ENCODE data around the gene ILKAP. TPM values are rescaled to one million over a fixed set of nuclear protein-coding genes. Genes with fewer than 3 reads are reported as not detected.

ILKAP gene
- total RNA-seq, 1 experiment from 2014 or later = 59.6 TPM

DNA sequence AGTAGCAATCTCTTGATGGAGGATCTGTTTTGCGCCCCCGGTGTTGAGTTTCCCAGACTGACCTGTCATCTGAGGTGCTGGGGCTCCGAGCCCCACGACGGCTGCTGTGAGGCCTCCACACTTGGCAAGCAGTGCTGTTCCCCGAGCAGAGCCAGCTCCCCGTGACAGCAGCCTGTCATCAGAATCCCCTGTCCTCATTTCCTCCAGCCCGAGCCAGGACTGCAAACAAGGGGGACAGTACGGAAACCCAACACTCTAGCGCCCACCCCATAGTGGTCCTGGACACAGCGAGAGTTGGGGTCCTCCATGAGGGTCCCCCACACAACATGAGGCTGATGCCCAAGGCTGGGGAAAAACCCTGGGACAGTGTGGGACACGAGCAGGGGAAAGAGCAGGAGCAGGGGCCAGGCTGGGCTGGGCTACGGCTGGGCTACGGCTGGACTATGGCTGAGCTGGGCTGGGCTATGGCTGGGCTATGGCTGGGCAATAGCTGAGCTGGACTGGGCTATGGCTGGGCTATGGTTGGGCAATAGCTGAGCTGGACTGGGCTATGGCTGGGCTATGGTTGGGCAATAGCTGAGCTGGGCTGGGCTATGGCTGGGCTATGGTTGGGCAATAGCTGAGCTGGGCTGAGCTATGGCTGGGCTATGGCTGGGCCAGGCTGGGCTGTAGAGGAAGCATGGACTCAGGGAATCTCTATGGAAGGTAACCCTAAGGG, 66.5 kb downstream of the ILKAP start:
- ChIA-PET POLR2A (interaction anchor here (0.9 to 2.1 kb wide), 2 partner anchors 73 to 76 kb away, joined by 3 to 5 read pairs; partner anchors contain the start of gene SCLY), CTCF (interaction anchor here (0.6 kb wide), 1 partner anchor 182 kb away, joined by 3 read pairs; no protein-coding TSS in a partner anchor)
- no peaks in the 10 kb centered on the region for H3K36me3 Mint-ChIP-seq (ENCODE audit: insufficient read depth, unreplicated experiment)
- peak; percentile 77 for DNase-seq (ENCODE audit: unreplicated experiment)
- no peak overlapping the region for H3K4me3 Mint-ChIP-seq (ENCODE audit: unreplicated experiment)
- no peak overlapping the region for H3K27ac Mint-ChIP-seq (ENCODE audit: low read depth, unreplicated experiment)
- intact Hi-C loops (cut with micrococcal nuclease) = loop anchor here (5.0 kb wide), 1 partner anchor 75 kb away; the partner anchor contains the start of gene SCLY
- H3K4me1 Mint-ChIP-seq (ENCODE audit: insufficient read depth, unreplicated experiment) = peaks cover 16% of the 10 kb centered on the region
- H3K9me3 Mint-ChIP-seq (ENCODE audit: unreplicated experiment) = no peaks in the 10 kb centered on the region
- no TSS peak for BruUV-seq (replicated peaks)
- TF ChIP-seq, protein P1, sequence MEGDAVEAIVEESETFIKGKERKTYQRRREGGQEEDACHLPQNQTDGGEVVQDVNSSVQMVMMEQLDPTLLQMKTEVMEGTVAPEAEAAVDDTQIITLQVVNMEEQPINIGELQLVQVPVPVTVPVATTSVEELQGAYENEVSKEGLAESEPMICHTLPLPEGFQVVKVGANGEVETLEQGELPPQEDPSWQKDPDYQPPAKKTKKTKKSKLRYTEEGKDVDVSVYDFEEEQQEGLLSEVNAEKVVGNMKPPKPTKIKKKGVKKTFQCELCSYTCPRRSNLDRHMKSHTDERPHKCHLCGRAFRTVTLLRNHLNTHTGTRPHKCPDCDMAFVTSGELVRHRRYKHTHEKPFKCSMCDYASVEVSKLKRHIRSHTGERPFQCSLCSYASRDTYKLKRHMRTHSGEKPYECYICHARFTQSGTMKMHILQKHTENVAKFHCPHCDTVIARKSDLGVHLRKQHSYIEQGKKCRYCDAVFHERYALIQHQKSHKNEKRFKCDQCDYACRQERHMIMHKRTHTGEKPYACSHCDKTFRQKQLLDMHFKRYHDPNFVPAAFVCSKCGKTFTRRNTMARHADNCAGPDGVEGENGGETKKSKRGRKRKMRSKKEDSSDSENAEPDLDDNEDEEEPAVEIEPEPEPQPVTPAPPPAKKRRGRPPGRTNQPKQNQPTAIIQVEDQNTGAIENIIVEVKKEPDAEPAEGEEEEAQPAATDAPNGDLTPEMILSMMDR (IDR thresholded peaks at IDR 0.05; ENCODE audit: unreplicated experiment) = no peak
- H3K27me3 Mint-ChIP-seq (ENCODE audit: insufficient read depth, unreplicated experiment) = no peaks in the 10 kb centered on the region

DNA sequence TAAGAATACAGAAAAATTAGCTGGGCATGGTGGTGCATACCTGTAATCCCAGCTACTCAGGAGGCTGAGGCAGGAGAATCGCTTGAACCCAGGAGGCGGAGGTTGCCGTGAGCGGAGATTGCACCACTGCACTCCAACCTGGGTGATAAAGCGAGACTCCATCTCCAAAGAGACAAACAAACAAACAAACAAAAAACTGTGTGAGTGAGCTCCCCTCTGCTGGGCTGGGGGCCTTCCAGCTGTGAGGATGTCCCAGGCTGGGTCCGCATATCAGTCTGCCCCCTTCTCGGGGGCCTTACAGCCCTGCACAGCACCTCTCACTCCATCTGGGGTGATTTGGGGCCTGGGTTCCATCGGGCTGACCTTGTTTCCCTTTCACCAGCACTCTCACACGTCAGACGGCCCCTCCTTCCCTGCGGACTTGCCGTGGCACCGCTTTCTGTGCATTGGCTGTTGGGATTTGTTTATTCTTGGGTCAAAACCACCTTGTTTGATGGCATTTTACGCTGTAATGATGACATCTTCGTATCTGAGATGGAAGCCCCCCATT, 67.8 kb downstream of the ILKAP start:
- no peak for DNase-seq (ENCODE audit: unreplicated experiment)
- Mint-ChIP-seq H3K27me3 (ENCODE audit: insufficient read depth, unreplicated experiment) (no peaks in the 10 kb centered on the region), H3K4me1 (ENCODE audit: insufficient read depth, unreplicated experiment) (peaks cover 7% of the 10 kb centered on the region), H3K36me3 (ENCODE audit: insufficient read depth, unreplicated experiment) (no peaks in the 10 kb centered on the region), H3K4me3 (ENCODE audit: unreplicated experiment) (no peak overlapping the region), H3K9me3 (ENCODE audit: unreplicated experiment) (no peaks in the 10 kb centered on the region), H3K27ac (ENCODE audit: low read depth, unreplicated experiment) (no peak overlapping the region)
- ChIA-PET CTCF (no interaction called here), POLR2A (no interaction called here)
- intact Hi-C loops (cut with micrococcal nuclease) = loop anchor here (5.0 kb wide), 1 partner anchor 73 kb away; the partner anchor contains the start of gene SCLY
- BruUV-seq (replicated peaks) = no TSS peak
- TF ChIP-seq, protein P1 (IDR thresholded peaks at IDR 0.05; ENCODE audit: unreplicated experiment) = no peak

DNA sequence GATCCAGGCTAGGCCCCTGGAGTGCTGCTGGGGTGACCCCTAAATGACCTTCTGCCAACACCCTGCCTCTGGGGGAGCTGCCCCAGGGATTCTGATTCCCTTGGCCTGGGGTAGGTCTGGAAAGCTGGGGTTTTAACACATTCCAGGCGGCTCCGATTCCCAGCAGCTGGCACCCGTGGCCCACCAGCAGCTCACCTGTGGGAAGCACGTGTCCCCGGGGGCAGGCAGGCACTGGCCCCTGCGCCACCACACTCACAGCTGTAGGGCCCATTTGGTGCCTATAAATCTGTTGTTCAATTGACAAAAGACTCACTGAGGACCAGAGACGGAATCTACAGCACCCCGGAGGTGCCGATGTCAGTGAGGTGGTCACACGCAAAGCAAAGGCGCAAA, 69.1 kb downstream of the ILKAP start:
- BruUV-seq (replicated peaks) = no TSS peak

More for the DNA sequence above, 69.1 kb downstream of the ILKAP start:
- Mint-ChIP-seq H3K4me1 (ENCODE audit: insufficient read depth, unreplicated experiment) (peaks cover 7% of the 10 kb centered on the region), H3K4me3 (ENCODE audit: unreplicated experiment) (no peak overlapping the region), H3K9me3 (ENCODE audit: unreplicated experiment) (no peaks in the 10 kb centered on the region), H3K27ac (ENCODE audit: low read depth, unreplicated experiment) (no peak overlapping the region), H3K27me3 (ENCODE audit: insufficient read depth, unreplicated experiment) (no peaks in the 10 kb centered on the region), H3K36me3 (ENCODE audit: insufficient read depth, unreplicated experiment) (no peaks in the 10 kb centered on the region)
- ChIA-PET POLR2A (no interaction called here), CTCF (interaction anchor here (0.7 kb wide), 1 partner anchor 21 kb away, joined by 3 read pairs; no protein-coding TSS in a partner anchor)
- TF ChIP-seq, protein P1 (IDR thresholded peaks at IDR 0.05; ENCODE audit: unreplicated experiment) = no peak
- intact Hi-C loops (cut with micrococcal nuclease) = no loop called here
- no peak for DNase-seq (ENCODE audit: unreplicated experiment)

Measured in MCF 10A (cell line).